ENCODE measurements around the gene NEDD9.

- TF ChIP-seq CTCF (IDR thresholded peaks at IDR 0.05) (no peak), EP300 (IDR thresholded peaks at IDR 0.05) (no peak)
Measured at GRCh38 chr6:11237428-11237827, 5.0 kb upstream of the NEDD9 start.

Measured in upper lobe of left lung (tissue), 4 donors.